ENCODE results near the gene REN.

REN gene

GRCh38 chr1:204166219-204166618 is at the start of gene REN:
Gene REN, minus strand, starts transcription at chr1:204166337. Its CDS starts 44 bp downstream, at chr1:204166293.
- no peak within 1 kb of the TSS for H3K4me3 ChIP-seq
- DNase-seq (ENCODE audit: low read depth, low spot score) = no peak
- TF ChIP-seq FOXP2 (optimal IDR thresholded peaks at IDR 0.05; ENCODE audit: control extremely low read depth, extremely low read length, insufficient read depth) (no peak), POLR2AphosphoS5 (IDR thresholded peaks at IDR 0.05; ENCODE audit: borderline replicate concordance, low read depth, low read length) (no peak), EZH2 (IDR thresholded peaks at IDR 0.05) (no peak)
- H3K36me3 ChIP-seq (ENCODE audit: insufficient read depth, low read length) = no peaks in the 10 kb centered on the region
- H3K9ac ChIP-seq (ENCODE audit: insufficient read length) = no peak within 1 kb of the TSS
- no peaks in the 10 kb centered on the region for H3K9me3 ChIP-seq (ENCODE audit: low read depth, low read length)
- H3K27ac ChIP-seq = no peak within 1 kb of the TSS

- peak; percentile 18 for DNase-seq (ENCODE audit: low read depth, low spot score)
- peak within 1 kb of the TSS; percentile 40 for H3K4me3 ChIP-seq
- no peaks in the 10 kb centered on the region for H3K36me3 ChIP-seq (ENCODE audit: insufficient read depth, low read length)
- no peak for TF ChIP-seq EZH2 (IDR thresholded peaks at IDR 0.05)
- no peak for TF ChIP-seq FOXP2 (optimal IDR thresholded peaks at IDR 0.05; ENCODE audit: control extremely low read depth, extremely low read length, insufficient read depth)
- TF ChIP-seq POLR2AphosphoS5 (IDR thresholded peaks at IDR 0.05; ENCODE audit: borderline replicate concordance, low read depth, low read length) = no peak
- no peak within 1 kb of the TSS for H3K9ac ChIP-seq (ENCODE audit: insufficient read length)
- H3K27ac ChIP-seq = no peak within 1 kb of the TSS
- no peaks in the 10 kb centered on the region for H3K9me3 ChIP-seq (ENCODE audit: low read depth, low read length)
These were observed 47.8 kb upstream of the REN start, which contains the start of gene GOLT1A for GRCh38 chr1:204213668-204214662. Gene GOLT1A, minus strand, starts transcription at chr1:204213988. Its CDS starts 82 bp downstream, at chr1:204213906.

GRCh38 chr1:204212715-204213114 is 46.6 kb upstream of the REN start:
- no peak overlapping the region for H3K4me3 ChIP-seq
- H3K9ac ChIP-seq (ENCODE audit: insufficient read length) = no peak overlapping the region
- no peaks in the 10 kb centered on the region for H3K36me3 ChIP-seq (ENCODE audit: insufficient read depth, low read length)
- H3K9me3 ChIP-seq (ENCODE audit: low read depth, low read length) = no peaks in the 10 kb centered on the region
- TF ChIP-seq POLR2AphosphoS5 (IDR thresholded peaks at IDR 0.05; ENCODE audit: borderline replicate concordance, low read depth, low read length) (no peak), EZH2 (IDR thresholded peaks at IDR 0.05) (no peak), FOXP2 (optimal IDR thresholded peaks at IDR 0.05; ENCODE audit: control extremely low read depth, extremely low read length, insufficient read depth) (no peak)
- H3K27ac ChIP-seq = no peak overlapping the region
- no peak for DNase-seq (ENCODE audit: low read depth, low spot score)

GRCh38 chr1:204211046-204211445 is 44.9 kb upstream of the REN start:
- H3K27ac ChIP-seq = no peak overlapping the region
- TF ChIP-seq POLR2AphosphoS5 (IDR thresholded peaks at IDR 0.05; ENCODE audit: borderline replicate concordance, low read depth, low read length) (no peak), EZH2 (IDR thresholded peaks at IDR 0.05) (no peak), FOXP2 (optimal IDR thresholded peaks at IDR 0.05; ENCODE audit: control extremely low read depth, extremely low read length, insufficient read depth) (no peak)
- no peak overlapping the region for H3K4me3 ChIP-seq
- DNase-seq (ENCODE audit: low read depth, low spot score) = no peak
- H3K9me3 ChIP-seq (ENCODE audit: low read depth, low read length) = no peaks in the 10 kb centered on the region
- H3K9ac ChIP-seq (ENCODE audit: insufficient read length) = no peak overlapping the region
- H3K36me3 ChIP-seq (ENCODE audit: insufficient read depth, low read length) = no peaks in the 10 kb centered on the region

GRCh38 chr1:204207136-204207616 is 41.0 kb upstream of the REN start:
- Histone ChIP-seq H3K4me3 (no peak overlapping the region), H3K27ac (no peak overlapping the region), H3K36me3 (ENCODE audit: insufficient read depth, low read length) (no peaks in the 10 kb centered on the region), H3K9ac (ENCODE audit: insufficient read length) (no peak overlapping the region), H3K9me3 (ENCODE audit: low read depth, low read length) (no peaks in the 10 kb centered on the region)
- no peak for DNase-seq (ENCODE audit: low read depth, low spot score)
- TF ChIP-seq POLR2AphosphoS5 (IDR thresholded peaks at IDR 0.05; ENCODE audit: borderline replicate concordance, low read depth, low read length) (no peak), EZH2 (IDR thresholded peaks at IDR 0.05) (no peak), FOXP2 (optimal IDR thresholded peaks at IDR 0.05; ENCODE audit: control extremely low read depth, extremely low read length, insufficient read depth) (no peak)

- Histone ChIP-seq H3K27ac (no peak overlapping the region), H3K9ac (ENCODE audit: insufficient read length) (no peak overlapping the region), H3K36me3 (ENCODE audit: insufficient read depth, low read length) (no peaks in the 10 kb centered on the region), H3K4me3 (no peak overlapping the region), H3K9me3 (ENCODE audit: low read depth, low read length) (no peaks in the 10 kb centered on the region)
- TF ChIP-seq POLR2AphosphoS5 (IDR thresholded peaks at IDR 0.05; ENCODE audit: borderline replicate concordance, low read depth, low read length) (no peak), EZH2 (IDR thresholded peaks at IDR 0.05) (no peak), FOXP2 (optimal IDR thresholded peaks at IDR 0.05; ENCODE audit: control extremely low read depth, extremely low read length, insufficient read depth) (no peak)
- DNase-seq (ENCODE audit: low read depth, low spot score) = no peak
These were observed 40.0 kb upstream of the REN start for GRCh38 chr1:204206121-204206520.

GRCh38 chr1:204205486-204205885 is 39.3 kb upstream of the REN start:
- Histone ChIP-seq H3K9me3 (ENCODE audit: low read depth, low read length) (no peaks in the 10 kb centered on the region), H3K27ac (no peak overlapping the region), H3K4me3 (no peak overlapping the region), H3K36me3 (ENCODE audit: insufficient read depth, low read length) (no peaks in the 10 kb centered on the region), H3K9ac (ENCODE audit: insufficient read length) (no peak overlapping the region)
- TF ChIP-seq POLR2AphosphoS5 (IDR thresholded peaks at IDR 0.05; ENCODE audit: borderline replicate concordance, low read depth, low read length) (no peak), EZH2 (IDR thresholded peaks at IDR 0.05) (no peak), FOXP2 (optimal IDR thresholded peaks at IDR 0.05; ENCODE audit: control extremely low read depth, extremely low read length, insufficient read depth) (no peak)
- no peak for DNase-seq (ENCODE audit: low read depth, low spot score)

GRCh38 chr1:204204944-204205343 is 38.8 kb upstream of the REN start:
- no peak for TF ChIP-seq POLR2AphosphoS5 (IDR thresholded peaks at IDR 0.05; ENCODE audit: borderline replicate concordance, low read depth, low read length)
- TF ChIP-seq FOXP2 (optimal IDR thresholded peaks at IDR 0.05; ENCODE audit: control extremely low read depth, extremely low read length, insufficient read depth) = no peak
- TF ChIP-seq EZH2 (IDR thresholded peaks at IDR 0.05) = no peak

More at GRCh38 chr1:204204944-204205343, 38.8 kb upstream of the REN start:
- no peak for DNase-seq (ENCODE audit: low read depth, low spot score)
- Histone ChIP-seq H3K9me3 (ENCODE audit: low read depth, low read length) (no peaks in the 10 kb centered on the region), H3K4me3 (no peak overlapping the region), H3K9ac (ENCODE audit: insufficient read length) (no peak overlapping the region), H3K36me3 (ENCODE audit: insufficient read depth, low read length) (no peaks in the 10 kb centered on the region), H3K27ac (no peak overlapping the region)
